Measurements from ENCODE around the gene FGGY. TPM values are rescaled to one million over a fixed set of nuclear protein-coding genes. Genes with fewer than 3 reads are reported as not detected.

Gene FGGY
- polyA plus RNA-seq, 3 donors: 22.8 to 26.2 (median 26.1) TPM

DNA sequence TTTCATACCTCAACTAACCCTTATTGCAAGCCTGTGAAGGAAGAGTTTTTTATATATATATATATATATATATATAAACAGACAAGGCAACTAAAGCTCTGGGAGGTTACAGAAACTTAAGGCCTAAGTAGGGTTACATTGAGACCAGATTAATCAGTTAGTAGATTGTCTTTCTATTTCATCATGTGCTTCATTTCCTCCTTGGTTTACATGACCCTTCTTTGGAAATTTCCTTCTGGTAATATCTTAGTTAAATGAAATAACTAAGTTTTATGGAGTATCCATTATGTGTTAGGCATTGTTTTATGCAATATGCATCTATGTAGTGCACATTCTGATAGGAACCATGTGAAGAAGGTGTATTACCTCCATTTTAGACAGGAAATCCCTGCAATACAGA lies 112.7 kb downstream of the FGGY start:
- DNase-seq (ENCODE audit: low read depth in 3 of 3, low spot score in 2 of 3): no peak

DNA sequence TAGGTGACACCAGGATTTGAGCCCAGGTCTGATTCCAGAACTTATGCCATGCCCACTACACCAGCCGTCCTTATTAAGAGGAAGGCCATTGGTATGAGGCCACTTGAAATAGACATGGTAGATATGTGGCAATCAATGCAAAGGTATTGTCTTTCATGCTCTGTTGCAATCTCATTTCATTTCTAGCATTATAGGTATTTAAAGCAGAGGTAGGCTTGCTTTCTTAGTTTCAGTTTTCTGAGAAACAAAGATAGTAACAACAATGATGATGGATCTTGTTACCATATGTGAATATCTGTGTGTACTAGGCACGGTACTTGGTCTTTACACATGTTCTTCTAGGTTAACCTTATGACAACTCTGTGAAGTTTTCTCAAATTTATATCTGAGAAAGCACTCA lies 113.1 kb downstream of the FGGY start:
- no peak for DNase-seq (ENCODE audit: low read depth in 3 of 3, low spot score in 2 of 3)

DNA sequence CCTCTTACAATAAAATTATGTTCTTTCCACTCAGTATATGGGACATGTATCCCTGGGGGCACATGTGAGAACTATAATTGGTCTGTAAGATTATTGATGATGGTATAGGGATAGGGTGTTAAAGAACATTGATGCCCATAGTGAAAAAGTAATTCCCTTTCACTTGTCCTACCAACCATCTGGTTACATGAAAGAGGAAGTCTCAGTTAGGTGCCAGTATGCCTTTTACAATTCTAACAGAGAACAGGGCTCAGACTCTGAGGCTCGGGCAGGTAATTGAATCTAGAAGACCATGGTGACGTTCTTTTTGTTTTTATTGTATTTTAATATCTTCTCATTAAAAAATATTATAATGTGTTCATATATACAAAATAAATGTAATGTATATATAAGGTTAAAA lies 113.6 kb downstream of the FGGY start:
- DNase-seq (ENCODE audit: low read depth in 3 of 3, low spot score in 2 of 3): no peak

- DNase-seq (ENCODE audit: low read depth in 3 of 3, low spot score in 2 of 3): no peak
These were observed 114.3 kb downstream of the FGGY start for GRCh38 chr1:59411147-59411546.

DNA sequence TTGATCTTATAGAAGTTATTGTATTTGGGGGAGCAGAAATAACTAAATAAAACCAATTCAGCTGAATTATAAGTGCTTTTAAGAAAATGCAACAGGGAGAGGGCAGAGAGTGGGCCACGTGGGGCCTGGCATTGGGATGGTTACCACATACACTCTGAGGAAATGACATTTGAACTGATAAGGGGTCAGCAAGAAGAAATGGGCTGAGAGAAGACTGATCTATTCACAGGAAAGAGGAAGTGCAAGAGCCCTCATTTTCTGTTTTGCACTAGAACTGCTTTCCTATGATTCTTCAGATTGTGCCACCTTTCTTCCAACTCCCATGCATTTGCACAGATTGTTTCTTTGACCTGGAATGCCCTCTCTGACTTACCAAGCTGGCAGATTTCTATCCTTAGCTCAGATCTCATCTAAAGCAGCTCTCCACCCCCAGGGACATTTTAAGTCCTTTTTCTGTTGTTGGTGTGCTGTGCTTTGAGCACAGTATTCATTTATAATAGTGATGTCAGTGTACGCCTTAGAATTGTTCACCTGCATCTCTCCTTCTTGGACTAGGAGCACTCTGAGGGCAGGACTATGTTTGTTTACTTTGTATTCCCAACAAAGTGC lies 115.9 kb downstream of the FGGY start:
- DNase-seq (ENCODE audit: low read depth in 3 of 3, low spot score in 2 of 3): no peak

DNA sequence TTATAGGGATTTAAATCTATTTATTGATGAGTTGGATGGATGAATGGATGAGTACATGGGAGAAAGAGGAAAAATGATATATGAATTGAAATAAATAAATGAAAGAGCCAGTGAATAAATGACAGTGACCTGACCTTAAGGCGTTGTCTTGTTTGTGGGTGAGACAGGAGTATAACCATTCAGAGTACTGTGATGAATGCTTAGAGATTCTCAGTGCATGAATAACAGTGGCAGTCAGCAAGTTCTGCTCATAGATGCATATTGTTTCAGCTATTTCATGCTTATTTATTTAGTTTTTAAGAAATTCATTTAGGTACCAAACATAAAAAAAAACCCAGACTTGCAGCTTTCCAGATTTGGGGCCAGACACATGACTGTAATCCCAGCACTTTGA lies 116.4 kb downstream of the FGGY start:
- no peak for DNase-seq (ENCODE audit: low read depth in 3 of 3, low spot score in 2 of 3)

DNA sequence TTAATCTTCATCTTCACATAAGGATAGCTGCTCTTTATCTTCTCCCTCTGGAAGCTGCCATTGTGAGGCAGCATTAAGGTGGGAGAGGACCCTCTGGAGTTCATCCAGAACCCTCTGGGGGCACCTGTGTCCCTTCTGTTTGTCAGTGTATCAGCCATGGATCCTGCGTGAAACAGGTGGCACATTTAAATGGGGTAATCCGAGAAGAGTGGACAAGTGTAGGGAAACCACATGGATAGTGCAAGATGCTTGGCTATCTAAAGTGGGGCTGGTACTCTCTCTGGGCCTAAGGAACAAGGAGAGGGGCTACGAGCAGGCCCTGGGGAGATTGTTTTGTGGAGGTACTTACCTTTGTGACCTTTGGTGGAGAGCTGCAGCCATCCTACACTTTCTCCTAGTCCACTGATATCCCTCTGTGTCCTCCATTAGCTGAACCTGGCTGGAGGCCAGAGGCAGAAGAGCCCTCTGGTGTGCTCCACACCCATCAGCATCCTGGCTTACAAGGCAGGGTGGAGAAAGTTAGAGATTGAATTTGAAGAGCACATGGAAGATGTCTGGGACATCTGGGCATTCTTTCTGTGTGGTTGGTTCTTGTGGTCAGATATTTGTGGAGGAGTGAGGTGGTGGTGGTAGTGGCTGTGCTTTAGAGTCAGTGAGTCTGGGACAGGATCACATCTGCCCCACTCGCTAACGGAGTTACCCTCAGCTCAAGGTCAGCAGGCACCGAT lies 117.7 kb downstream of the FGGY start:
- no peak for DNase-seq (ENCODE audit: low read depth in 3 of 3, low spot score in 2 of 3)

DNA sequence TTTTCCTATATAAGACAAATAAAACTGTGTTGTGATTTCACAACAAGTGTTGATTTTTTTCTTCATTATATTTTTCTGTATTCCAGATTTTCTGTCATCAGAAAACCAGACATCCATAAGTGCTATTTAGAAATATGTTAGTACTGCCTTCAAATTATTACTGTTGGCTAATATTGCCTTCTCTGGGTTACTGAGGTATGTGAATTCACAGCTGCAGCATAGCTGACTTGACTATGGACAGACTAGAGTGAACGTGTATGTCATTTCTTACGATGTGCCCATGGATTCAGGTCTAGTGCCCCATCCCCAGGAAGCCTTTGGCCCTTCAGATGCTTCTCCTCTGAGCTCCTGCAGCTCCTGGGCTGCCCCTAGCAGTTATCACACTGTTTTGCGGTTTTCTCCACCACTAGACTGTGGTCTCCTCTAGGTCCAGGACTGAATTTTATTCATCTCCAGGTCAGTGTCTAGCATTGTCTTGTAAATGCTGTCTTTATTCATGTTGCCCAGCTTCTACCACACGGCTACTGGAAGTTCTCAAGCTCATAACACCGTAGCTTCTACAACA lies 118.5 kb downstream of the FGGY start:
- no peak for DNase-seq (ENCODE audit: low read depth in 3 of 3, low spot score in 2 of 3)

GRCh38 chr1:59415881-59416280 lies 119.0 kb downstream of the FGGY start:
- no peak for DNase-seq (ENCODE audit: low read depth in 3 of 3, low spot score in 2 of 3)

DNA sequence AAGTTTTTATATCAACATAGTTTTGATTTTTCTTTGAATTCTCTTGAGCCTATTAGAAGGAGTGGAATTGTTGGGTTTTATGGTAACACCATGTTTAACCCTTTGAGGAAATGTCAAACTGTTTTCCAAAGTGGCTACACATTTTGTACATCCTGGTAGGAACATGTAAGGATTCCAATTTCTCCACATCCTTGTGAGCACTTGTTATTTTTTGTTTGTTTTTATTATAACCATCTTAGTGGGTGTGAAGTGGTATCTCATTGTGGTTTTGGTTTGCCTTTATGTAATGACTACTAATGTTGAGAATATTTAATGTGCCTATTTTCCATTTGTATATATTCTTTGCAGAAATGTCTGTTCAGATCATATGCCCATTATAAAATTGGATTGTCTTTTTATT lies 120.5 kb downstream of the FGGY start:
- DNase-seq (ENCODE audit: low read depth in 3 of 3, low spot score in 2 of 3): no peak

DNA sequence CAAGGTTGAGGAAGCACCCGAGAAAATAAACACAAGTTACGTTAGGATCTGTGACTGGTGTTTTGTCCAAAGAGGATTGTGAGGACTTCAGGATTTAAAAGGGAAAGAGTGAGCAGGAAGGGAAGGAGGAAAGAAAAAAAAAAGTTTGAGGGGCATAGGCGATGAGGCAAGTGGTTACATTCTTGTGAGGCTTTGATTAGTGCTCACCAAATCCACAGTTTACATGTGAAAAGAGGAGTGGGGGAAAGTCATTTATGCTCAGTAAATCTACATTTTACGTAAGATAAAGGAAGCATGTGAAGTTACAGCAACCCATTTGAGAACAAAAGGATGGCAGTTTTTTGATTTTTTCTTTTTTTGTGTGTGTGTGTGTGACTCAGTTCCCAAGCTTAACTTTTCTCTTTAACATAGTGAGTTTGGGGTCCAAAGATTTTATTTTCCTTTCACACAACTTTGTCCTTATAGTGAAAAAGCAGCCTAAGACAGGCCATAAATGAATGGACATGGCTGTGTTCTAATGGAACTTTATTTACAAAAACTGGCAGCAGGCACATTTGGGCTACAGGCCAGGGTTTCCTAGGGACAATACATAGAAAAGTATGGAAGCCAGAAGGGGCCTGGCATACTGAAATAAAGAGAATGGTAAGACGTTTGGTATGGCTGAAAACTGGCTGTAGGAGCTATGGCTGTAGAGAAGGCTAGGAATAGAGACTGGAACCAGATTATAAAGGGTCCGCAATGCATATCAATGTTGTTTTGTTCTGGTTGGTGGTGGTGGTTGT lies 121.7 kb downstream of the FGGY start:
- no peak for DNase-seq (ENCODE audit: low read depth in 3 of 3, low spot score in 2 of 3)

GRCh38 chr1:59419361-59420140 lies 122.7 kb downstream of the FGGY start:
- DNase-seq (ENCODE audit: low read depth in 3 of 3, low spot score in 2 of 3): no peak

DNA sequence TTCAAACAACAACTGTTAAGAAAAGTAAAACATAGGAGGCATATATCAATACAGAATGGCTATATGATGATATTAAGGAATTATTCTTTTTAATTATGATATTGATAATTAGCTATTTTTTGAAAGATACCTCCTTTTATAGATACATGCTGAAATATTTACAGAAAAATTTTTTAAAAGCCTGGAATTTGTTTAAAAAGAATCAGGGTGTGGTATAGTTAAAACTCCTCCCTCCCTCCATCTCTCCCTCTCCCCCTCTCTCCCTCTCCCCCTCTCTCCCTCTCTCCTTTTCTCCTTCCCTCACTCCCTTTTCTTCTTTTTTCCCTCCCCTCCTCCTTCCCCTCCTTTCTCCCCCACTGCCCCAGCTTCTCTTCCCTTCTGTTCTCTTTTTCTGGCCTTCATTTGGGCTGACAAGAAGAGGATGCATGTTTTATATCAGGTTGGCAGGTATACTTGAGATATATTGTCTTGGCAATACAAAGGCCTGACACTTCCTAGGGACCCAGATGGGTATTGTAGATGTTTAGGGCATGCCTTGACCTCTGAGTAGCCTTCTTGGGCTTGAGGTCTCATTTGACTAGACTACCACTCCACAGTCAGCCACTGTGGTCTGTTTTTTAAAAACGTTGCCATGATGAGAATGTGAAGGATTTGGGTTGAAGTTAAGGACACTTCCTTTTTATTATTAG lies 124.5 kb downstream of the FGGY start:
- no peak for DNase-seq (ENCODE audit: low read depth in 3 of 3, low spot score in 2 of 3)

- no peak for DNase-seq (ENCODE audit: low read depth in 3 of 3, low spot score in 2 of 3)
These were observed 126.2 kb downstream of the FGGY start for GRCh38 chr1:59422921-59423575.

GRCh38 chr1:59427155-59427554 lies 130.3 kb downstream of the FGGY start:
- no peak for DNase-seq (ENCODE audit: low read depth in 3 of 3, low spot score in 2 of 3)

DNA sequence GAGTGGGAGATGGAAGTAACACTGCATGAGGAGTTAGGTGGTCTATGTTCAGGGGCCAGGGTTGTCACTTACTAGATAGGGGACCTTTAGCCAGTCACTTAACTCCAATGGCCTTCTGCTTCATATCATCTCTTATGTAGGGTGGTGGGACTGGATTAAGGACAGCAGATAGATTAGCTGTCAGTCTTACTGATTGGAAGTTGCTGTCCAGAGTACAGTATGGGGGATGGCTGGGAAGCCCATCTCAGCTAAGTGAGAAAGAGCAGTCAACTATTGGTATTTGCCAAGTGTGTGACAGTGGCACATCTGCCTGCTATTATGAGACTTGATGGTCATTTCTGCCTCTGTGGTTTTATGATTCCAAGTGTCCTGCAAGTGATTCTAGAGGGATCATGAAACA lies 130.9 kb downstream of the FGGY start:
- DNase-seq (ENCODE audit: low read depth in 3 of 3, low spot score in 2 of 3): no peak

- no peak for DNase-seq (ENCODE audit: low read depth in 3 of 3, low spot score in 2 of 3)
These were observed 131.9 kb downstream of the FGGY start for GRCh38 chr1:59428828-59429227.

DNA sequence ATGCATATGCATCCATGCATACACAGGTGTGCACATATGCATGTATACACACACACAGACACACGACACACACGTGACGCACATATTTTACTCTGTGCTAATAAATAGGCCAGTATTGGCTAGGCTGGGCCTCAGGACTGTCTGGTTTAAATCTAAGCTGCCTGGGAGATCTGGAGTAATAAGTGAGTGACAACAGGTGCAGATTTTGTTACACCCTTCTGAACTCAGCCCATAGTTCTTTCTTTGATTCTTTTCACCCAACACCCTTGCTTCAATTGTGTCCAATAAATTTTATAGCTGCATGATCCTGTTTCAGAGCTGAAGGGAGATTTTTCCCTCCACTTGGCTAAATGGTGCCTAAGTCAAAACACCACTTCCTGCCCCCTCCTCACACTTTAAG lies 132.8 kb downstream of the FGGY start:
- no peak for DNase-seq (ENCODE audit: low read depth in 3 of 3, low spot score in 2 of 3)

DNA sequence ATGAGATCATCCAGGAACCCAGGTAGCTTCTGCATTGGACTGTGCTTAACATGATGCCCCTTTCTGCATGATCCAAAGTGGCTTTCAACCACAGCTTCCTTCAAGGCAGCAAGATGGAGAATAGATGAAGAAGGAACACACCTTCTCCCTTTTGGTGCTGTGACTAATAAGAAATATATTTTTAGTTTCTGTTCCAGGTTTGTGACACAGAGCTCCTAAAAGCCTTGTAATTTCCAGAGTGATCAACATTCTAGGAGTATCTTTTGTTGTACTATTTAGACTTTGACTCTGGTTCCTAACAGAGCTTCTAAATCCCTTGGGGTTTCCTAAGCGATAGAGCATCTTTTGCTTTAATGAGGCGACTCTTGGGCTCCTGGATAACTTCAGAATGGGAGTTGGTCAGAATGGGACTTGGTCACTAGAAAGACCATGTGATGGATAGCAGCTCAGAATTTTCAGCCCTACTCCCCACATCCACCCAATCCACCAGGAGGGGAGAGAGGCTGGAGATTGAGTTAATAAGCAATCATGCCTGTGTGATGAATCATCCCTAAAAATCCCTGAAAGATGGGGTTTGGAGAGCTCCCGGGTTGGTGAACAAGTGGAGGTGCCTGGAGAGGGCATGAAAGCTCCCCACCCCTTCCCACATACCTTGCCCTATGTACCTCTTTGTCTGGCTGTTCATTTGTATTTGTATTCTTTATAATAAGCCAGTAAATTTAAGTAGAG lies 134.8 kb downstream of the FGGY start:
- no peak for DNase-seq (ENCODE audit: low read depth in 3 of 3, low spot score in 2 of 3)
